ENCODE data around the gene TRUB1. TPM values are rescaled to one million over a fixed set of nuclear protein-coding genes. Genes with fewer than 3 reads are reported as not detected.

Gene TRUB1
- total RNA-seq, 2 donors from 2014 or later = 10.6 to 18.9 TPM

DNA sequence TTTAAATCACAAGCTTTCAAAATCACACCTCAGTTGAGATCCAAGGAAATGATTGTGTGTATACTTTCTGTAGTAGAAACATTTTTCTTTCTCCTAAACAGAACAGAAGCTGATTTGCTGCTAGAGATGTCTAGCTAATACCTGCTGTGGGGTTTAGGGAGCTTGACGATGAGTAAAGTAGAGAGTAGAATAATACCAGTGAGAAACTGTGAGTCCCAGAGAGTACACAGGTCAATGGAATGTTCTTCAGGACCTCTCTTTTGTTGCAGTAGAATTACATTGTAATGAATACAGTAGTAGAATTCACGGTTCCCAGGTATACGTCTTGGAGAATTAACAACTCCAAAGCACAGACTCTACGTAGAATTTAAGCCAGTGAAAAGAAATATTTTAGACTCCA is 18.0 kb downstream of the TRUB1 start:
- ATAC-seq = peak in 1 of 2 donors; percentile 24
- no peak for DNase-seq (ENCODE audit: low spot score in 2 of 2)
- H3K36me3 Mint-ChIP-seq = peaks cover 3 to 9% of the 10 kb centered on the region in 2 donors
- H3K9me3 Mint-ChIP-seq = no peaks in the 10 kb centered on the region
- H3K27ac Mint-ChIP-seq = no peak overlapping the region

- no peaks in the 10 kb centered on the region for H3K9me3 Mint-ChIP-seq
- H3K36me3 Mint-ChIP-seq = peaks cover 7 to 14% of the 10 kb centered on the region in 2 donors
- H3K27ac Mint-ChIP-seq = no peak overlapping the region
- ATAC-seq (no peak), DNase-seq (ENCODE audit: low spot score in 2 of 2) (no peak)
Measured at GRCh38 chr10:114956466-114956865, 18.5 kb downstream of the TRUB1 start.

DNA sequence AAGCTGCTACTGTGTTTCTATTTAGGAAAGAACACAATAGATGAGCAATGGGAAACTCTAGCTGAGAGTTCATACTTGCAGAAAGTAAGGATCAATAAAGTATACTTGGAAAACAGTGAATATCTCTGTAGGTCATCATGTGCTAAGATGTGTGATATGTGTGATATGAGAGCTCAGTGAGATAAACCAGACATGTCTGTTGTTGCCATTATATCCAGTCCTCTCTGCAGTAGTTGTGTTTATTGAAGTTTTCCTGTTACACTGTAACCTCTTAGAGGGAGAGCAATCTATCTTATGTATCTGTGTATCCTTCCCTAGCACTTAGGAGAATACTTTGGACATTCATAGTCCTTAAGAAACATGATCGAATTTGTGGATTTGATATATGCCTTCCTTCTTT is 19.1 kb downstream of the TRUB1 start:
- no peaks in the 10 kb centered on the region for H3K9me3 Mint-ChIP-seq
- ATAC-seq (no peak), DNase-seq (ENCODE audit: low spot score in 2 of 2) (no peak)
- peaks cover 8 to 13% of the 10 kb centered on the region in 2 donors for H3K36me3 Mint-ChIP-seq
- no peak overlapping the region for H3K27ac Mint-ChIP-seq

- ATAC-seq = peak in 1 of 2 donors; percentile 58
- peaks cover 13% of the 10 kb centered on the region in 2 donors for H3K36me3 Mint-ChIP-seq
- H3K27ac Mint-ChIP-seq = no peak overlapping the region
- DNase-seq (ENCODE audit: low spot score in 2 of 2) = no peak
- H3K9me3 Mint-ChIP-seq = no peaks in the 10 kb centered on the region
Measured at GRCh38 chr10:114957673-114958072, 19.7 kb downstream of the TRUB1 start.

DNA sequence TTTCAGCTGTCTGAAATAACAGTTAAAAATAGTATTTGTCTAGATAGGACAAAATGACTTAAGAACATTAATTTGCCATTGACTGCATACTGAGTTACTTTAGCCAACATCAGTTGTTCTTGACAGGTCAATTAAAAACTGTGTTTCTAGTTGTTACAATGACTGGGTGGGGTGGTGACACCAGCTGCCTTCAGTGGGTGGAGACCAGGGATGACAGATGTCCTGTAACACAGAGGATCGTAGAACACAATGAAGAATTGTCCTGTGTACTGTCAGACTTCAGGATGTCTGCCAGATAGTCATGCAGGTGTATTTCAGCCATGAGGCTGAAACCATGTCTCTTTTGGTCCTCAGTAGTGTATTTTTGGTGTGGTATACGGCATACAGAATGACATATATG is 24.4 kb downstream of the TRUB1 start:
- H3K27ac Mint-ChIP-seq = no peak overlapping the region
- DNase-seq (ENCODE audit: low spot score in 2 of 2) (no peak), ATAC-seq (no peak)
- no peaks in the 10 kb centered on the region for H3K9me3 Mint-ChIP-seq
- H3K36me3 Mint-ChIP-seq = peaks cover 18 to 26% of the 10 kb centered on the region in 2 donors

- no peak overlapping the region for H3K27ac Mint-ChIP-seq
- DNase-seq (ENCODE audit: low spot score in 2 of 2) (no peak), ATAC-seq (no peak)
- H3K36me3 Mint-ChIP-seq = peaks cover 18 to 26% of the 10 kb centered on the region in 2 donors
- no peaks in the 10 kb centered on the region for H3K9me3 Mint-ChIP-seq
Measured at GRCh38 chr10:114963908-114964307, 25.9 kb downstream of the TRUB1 start.

GRCh38 chr10:114967071-114967470 is 29.1 kb downstream of the TRUB1 start:
- DNase-seq (ENCODE audit: low spot score in 2 of 2) = no peak
- ATAC-seq = no peak
- H3K36me3 Mint-ChIP-seq = peaks cover 10 to 19% of the 10 kb centered on the region in 2 donors
- H3K9me3 Mint-ChIP-seq = no peaks in the 10 kb centered on the region
- H3K27ac Mint-ChIP-seq = no peak overlapping the region

DNA sequence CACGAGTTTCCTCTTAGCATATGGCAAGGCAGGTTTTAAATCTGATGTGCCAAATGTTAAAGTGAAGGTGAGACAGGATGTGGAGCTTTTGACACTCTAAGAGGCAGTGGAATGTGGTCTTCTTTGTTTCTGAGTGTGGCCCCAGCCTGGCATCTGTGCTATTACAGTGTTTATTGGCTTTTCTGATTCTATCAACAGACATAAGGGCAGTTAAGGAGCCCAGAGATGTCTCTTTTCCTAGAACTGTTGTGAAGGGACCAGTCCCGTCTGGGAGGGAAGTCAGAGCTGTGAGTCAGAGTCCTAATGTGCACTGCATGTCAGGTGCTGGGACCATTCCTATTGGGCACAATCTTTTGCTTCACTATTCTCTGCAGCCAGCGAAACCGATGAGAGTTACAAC is 32.5 kb downstream of the TRUB1 start:
- H3K9me3 Mint-ChIP-seq = no peaks in the 10 kb centered on the region
- DNase-seq (ENCODE audit: low spot score in 2 of 2) = no peak
- ATAC-seq = no peak
- peak overlapping the region in 1 of 2 donors; percentile 32 for H3K27ac Mint-ChIP-seq
- peaks cover 10 to 11% of the 10 kb centered on the region in 2 donors for H3K36me3 Mint-ChIP-seq

DNA sequence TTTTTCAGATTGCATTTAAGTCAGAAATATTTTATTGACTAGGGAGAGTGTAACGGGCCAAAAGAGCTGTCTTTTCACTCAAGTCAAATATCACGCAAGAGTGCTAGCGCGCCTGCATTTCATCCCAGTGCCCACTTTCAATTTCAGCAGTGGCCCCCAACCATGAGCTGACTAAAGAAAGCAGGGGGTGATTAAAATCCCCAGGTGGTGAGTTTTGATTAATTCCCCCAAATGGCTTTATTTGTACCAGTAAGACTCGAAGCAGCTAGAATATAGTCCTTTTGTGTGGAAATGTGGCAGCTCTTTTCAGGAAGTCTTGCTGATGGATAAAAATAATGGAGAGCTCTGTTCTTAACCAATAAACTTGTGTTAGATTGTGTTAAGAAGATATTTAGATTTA is 35.3 kb downstream of the TRUB1 start:
- DNase-seq (ENCODE audit: low spot score in 2 of 2) (no peak), ATAC-seq (no peak)
- Mint-ChIP-seq H3K9me3 (no peaks in the 10 kb centered on the region), H3K27ac (no peak overlapping the region), H3K36me3 (peaks cover 11 to 12% of the 10 kb centered on the region in 2 donors)

DNA sequence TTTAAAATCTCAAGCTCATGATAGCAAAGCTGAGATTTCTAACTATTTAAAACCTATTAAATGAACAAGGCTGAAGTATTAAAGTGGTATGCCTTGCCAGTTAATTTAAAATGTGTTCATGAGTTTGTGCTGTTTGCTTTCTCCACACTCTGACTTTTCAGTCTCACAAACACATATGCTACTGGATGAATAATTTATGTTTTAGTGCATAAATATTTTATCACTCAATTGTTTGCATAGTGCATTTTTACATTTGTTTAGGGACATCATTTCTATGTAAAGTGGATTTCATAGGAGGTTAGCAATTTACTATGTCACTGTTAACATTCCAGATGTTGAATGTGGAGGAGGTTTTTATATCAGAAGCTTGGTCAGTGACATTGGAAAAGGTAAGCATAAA is 36.0 kb downstream of the TRUB1 start:
- peaks cover 11 to 19% of the 10 kb centered on the region in 2 donors for H3K36me3 Mint-ChIP-seq
- ATAC-seq = no peak
- no peaks in the 10 kb centered on the region for H3K9me3 Mint-ChIP-seq
- no peak overlapping the region for H3K27ac Mint-ChIP-seq
- DNase-seq (ENCODE audit: low spot score in 2 of 2) = no peak

DNA sequence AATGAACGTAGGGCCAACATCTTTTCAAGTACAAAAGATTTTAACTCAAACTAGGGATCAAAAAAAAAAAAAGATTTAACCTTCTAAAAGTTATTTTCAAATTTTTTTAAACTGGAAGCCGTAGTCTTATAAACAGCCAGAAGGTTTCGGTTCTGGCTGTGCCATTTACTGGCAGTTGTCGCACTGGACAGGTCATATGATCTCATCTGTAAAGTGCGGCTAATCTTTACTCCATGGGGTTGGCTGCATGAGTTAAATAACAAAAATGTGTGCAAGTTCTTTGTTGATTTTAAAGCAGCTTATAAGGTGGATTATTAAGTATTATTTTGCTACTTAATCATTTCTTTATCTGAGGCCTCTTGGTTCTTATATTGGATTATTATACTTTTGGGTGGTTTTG is 36.6 kb downstream of the TRUB1 start:
- Mint-ChIP-seq H3K27ac (no peak overlapping the region), H3K9me3 (no peaks in the 10 kb centered on the region), H3K36me3 (peaks cover 11 to 22% of the 10 kb centered on the region in 2 donors)
- ATAC-seq (no peak), DNase-seq (ENCODE audit: low spot score in 2 of 2) (no peak)

DNA sequence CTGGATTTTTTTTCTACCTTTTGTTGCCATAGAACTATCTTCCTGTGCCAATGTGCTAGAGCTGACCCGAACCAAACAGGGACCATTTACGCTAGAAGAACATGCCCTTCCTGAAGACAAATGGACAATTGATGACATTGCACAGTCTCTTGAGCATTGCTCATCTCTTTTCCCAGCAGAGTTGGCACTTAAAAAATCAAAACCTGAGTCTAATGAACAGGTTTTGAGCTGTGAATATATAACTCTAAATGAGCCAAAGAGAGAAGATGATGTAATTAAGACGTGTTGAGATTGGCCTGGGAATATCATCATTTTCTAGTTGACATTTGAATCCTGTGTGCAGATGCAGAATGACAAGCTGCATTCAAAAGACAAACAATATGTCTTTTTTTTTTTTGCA is 37.1 kb downstream of the TRUB1 start:
- no peak for DNase-seq (ENCODE audit: low spot score in 2 of 2)
- Mint-ChIP-seq H3K36me3 (peaks cover 11 to 27% of the 10 kb centered on the region in 2 donors), H3K9me3 (no peaks in the 10 kb centered on the region), H3K27ac (no peak overlapping the region)
- no peak for ATAC-seq

GRCh38 chr10:114982989-114983388 is 45.0 kb downstream of the TRUB1 start:
- ATAC-seq (no peak), DNase-seq (ENCODE audit: low spot score in 2 of 2) (no peak)
- peaks cover 23 to 25% of the 10 kb centered on the region in 2 donors for H3K9me3 Mint-ChIP-seq
- H3K27ac Mint-ChIP-seq = no peak overlapping the region
- H3K36me3 Mint-ChIP-seq = peaks cover 34 to 59% of the 10 kb centered on the region in 2 donors

DNA sequence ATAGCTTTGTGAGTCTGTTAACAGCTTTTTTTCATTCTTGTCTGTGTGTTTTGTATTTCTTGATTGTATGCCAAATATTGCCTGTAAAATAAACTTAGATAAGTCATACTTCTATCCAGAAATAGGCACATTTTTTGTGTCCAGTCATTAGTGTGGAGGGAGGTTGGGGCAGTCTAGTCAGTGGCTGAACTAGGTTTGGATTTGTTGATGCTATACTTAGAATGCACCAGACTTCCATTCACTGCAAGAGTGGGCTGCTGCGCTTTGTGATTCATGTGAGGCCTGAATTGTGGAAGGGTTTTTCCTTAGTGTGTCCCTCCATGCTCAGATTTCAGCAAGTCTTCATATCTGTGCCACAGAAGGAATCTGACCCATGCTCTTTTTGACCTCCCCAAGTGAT is 50.0 kb downstream of the TRUB1 start:
- Mint-ChIP-seq H3K36me3 (peaks cover 25 to 30% of the 10 kb centered on the region in 2 donors), H3K27ac (no peak overlapping the region), H3K9me3 (peaks cover 15 to 17% of the 10 kb centered on the region in 2 donors)
- DNase-seq (ENCODE audit: low spot score in 2 of 2) (no peak), ATAC-seq (no peak)

DNA sequence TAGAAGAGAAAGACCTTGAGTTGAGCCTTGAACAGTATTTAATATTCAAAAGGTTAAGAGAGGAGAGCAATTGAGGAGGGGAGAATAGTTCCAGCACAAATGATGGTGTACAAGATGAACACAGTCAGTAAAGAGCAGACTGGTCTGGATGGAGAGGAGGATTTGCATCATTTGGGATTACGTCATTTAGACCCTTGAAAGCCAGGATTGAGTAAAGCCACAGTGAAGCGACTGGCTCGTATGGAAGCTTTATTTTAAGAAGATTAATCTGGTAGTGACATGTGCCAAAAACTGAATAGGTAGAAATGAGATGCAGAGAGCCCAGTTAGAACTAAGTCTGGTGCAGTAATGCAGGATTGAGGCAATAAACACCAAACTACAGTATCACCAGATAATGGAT is 52.6 kb downstream of the TRUB1 start:
- no peak for ATAC-seq
- Mint-ChIP-seq H3K9me3 (peaks cover 2% of the 10 kb centered on the region in 2 donors), H3K27ac (no peak overlapping the region), H3K36me3 (peaks cover under 1 to 7% of the 10 kb centered on the region in 2 donors)
- no peak for DNase-seq (ENCODE audit: low spot score in 2 of 2)

DNA sequence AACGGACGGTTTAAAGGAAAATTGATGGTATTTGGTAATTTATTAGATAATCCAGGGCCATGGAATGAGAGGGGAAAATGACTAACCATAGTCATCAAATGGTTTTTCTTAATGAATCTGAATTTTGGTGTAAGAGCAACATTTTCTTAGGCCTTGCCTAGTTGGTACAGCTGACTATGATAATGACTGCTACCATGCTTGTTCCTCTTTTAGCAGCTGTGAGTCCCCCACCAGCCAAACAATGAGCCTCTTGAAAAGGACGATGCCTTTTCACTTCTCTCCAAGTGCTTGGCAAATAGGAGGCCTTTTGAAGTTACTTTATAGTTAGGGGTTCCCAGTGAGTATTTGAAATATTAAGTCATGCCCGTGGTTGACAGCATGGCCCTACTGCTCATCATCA is 53.0 kb downstream of the TRUB1 start:
- DNase-seq (ENCODE audit: low spot score in 2 of 2) (no peak), ATAC-seq (no peak)
- H3K9me3 Mint-ChIP-seq = no peaks in the 10 kb centered on the region
- peaks cover 0 to 5% of the 10 kb centered on the region in 2 donors for H3K36me3 Mint-ChIP-seq
- no peak overlapping the region for H3K27ac Mint-ChIP-seq

DNA sequence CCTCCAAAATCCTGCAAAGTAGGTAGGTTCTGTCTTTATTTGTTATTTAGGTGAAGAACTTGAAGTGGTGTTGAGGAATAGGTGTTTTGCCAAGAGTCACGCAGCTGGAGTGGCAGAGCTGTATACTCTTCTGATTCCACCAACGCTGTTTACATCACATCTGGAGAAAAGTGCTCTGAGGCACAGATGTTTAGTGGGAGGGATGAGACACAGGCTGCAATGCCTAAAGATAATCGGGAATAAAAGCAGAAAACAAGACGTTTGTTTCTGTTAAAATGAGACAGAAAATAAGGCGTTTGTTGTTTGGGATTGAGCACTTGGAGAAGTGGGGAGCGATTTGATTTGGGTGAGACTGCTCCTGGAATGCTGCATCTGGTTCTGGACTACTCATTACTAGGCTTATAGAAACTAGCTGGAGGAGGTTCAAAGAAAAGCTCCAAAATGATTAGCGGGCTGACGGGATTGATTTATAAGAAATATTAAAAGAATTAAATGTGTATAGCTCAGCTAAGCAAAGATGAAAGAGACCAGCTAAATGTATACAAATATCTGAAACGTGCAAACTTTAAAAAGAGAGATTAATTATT is 54.3 kb downstream of the TRUB1 start:
- Mint-ChIP-seq H3K36me3 (peaks cover 0 to 5% of the 10 kb centered on the region in 2 donors), H3K27ac (no peak overlapping the region), H3K9me3 (no peaks in the 10 kb centered on the region)
- no peak for ATAC-seq
- no peak for DNase-seq (ENCODE audit: low spot score in 2 of 2)

GRCh38 chr10:114995468-114996247 is 57.7 kb downstream of the TRUB1 start:
- H3K27ac Mint-ChIP-seq = no peak overlapping the region
- no peaks in the 10 kb centered on the region for H3K9me3 Mint-ChIP-seq
- no peaks in the 10 kb centered on the region for H3K36me3 Mint-ChIP-seq
- no peak for DNase-seq (ENCODE audit: low spot score in 2 of 2)
- no peak for ATAC-seq
